Liver (tissue), 3 donors: ENCODE results near the gene TAS1R2.

Source experiments
- RAD21 ChIP-seq, 2 donors: IDR thresholded peaks; 2 replicates each; pipeline ENCODE4 v1.6.1; 2016; ENCODE audit warnings: antibody characterized with exemption in 2 of 2, mild to moderate bottlenecking in 2 of 2
- TAF1 ChIP-seq: conservative IDR thresholded peaks from 2 replicates; pipeline ENCODE4 v1.6.1; 2016; ENCODE audit warnings: antibody characterized with exemption, mild to moderate bottlenecking
- YY1 ChIP-seq: IDR thresholded peaks from 2 replicates; pipeline ENCODE4 v1.6.1; 2016; ENCODE audit warnings: antibody characterized with exemption, mild to moderate bottlenecking
- TF ChIP-seq, protein P1 (sequence below): fragments of 150-350 bp; IDR thresholded peaks from 2 replicates; pipeline ENCODE4 v1.5.1; 2017; ENCODE audit warnings: improper control_type of control experiment, low read depth, low read length; ENCODE audit not compliant: missing input control
- TF ChIP-seq, protein P2 (sequence below): IDR thresholded peaks from 2 replicates; pipeline ENCODE4 v1.6.1; 2016; ENCODE audit warnings: antibody characterized with exemption
- donor health status: healthy.
- donor health status: healthy.

DNA sequence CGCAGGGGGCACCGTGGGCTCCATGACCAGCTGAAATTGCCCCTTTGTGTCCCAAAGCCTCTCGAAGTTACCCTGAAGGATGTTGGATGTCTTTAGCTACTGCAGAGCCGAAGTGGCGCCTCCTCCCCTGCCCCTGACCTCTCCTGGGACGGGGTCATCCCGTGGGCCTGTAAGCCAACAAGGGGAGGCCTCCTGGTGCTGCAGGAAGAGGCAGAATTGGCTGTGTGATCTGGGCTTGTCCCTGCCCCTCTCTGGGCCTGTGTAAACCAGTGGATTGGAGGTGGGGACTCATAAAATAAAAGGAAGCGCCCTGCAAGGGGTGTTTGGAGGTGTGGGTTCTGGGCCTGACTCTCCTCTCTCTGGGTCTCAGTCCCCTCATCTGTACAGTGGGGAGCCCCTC lies 2.1 kb upstream of the TAS1R2 start:
- TF ChIP-seq, protein P1, sequence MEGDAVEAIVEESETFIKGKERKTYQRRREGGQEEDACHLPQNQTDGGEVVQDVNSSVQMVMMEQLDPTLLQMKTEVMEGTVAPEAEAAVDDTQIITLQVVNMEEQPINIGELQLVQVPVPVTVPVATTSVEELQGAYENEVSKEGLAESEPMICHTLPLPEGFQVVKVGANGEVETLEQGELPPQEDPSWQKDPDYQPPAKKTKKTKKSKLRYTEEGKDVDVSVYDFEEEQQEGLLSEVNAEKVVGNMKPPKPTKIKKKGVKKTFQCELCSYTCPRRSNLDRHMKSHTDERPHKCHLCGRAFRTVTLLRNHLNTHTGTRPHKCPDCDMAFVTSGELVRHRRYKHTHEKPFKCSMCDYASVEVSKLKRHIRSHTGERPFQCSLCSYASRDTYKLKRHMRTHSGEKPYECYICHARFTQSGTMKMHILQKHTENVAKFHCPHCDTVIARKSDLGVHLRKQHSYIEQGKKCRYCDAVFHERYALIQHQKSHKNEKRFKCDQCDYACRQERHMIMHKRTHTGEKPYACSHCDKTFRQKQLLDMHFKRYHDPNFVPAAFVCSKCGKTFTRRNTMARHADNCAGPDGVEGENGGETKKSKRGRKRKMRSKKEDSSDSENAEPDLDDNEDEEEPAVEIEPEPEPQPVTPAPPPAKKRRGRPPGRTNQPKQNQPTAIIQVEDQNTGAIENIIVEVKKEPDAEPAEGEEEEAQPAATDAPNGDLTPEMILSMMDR, result no peak
- TF ChIP-seq, protein P2, sequence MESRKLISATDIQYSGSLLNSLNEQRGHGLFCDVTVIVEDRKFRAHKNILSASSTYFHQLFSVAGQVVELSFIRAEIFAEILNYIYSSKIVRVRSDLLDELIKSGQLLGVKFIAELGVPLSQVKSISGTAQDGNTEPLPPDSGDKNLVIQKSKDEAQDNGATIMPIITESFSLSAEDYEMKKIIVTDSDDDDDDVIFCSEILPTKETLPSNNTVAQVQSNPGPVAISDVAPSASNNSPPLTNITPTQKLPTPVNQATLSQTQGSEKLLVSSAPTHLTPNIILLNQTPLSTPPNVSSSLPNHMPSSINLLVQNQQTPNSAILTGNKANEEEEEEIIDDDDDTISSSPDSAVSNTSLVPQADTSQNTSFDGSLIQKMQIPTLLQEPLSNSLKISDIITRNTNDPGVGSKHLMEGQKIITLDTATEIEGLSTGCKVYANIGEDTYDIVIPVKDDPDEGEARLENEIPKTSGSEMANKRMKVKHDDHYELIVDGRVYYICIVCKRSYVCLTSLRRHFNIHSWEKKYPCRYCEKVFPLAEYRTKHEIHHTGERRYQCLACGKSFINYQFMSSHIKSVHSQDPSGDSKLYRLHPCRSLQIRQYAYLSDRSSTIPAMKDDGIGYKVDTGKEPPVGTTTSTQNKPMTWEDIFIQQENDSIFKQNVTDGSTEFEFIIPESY, result no peak
- TF ChIP-seq RAD21 (IDR thresholded peaks at IDR 0.05), result no peak
- TF ChIP-seq TAF1, result no peak
- TF ChIP-seq YY1, result no peak
